B cell (primary cell): ENCODE data around the gene SAMD4B. TPM values are rescaled to one million over a fixed set of nuclear protein-coding genes. Genes with fewer than 3 reads are reported as not detected.

Experiments
- ATAC-seq: fragments of 200-7000 bp; cut with Tn5 transposase; one replicate; pipeline ENCODE4 v1.10.0; 2021; ENCODE audit warnings: low read depth, mild to moderate bottlenecking, moderate number of reproducible peaks, moderate library complexity
- CTCF ChIA-PET: fragments of 350-600 bp; sonication (Branson Sonifier 250); formaldehyde crosslinking; loops from one replicate; lab custom pipeline; 2021; ENCODE audit warnings: antibody characterized with exemption, inconsistent platforms; lab: Charles Lee
- POLR2A ChIA-PET: fragments of 350-600 bp; sonication (Branson Sonifier 250); formaldehyde crosslinking; loops from one replicate; lab custom pipeline; 2021; ENCODE audit warnings: antibody characterized with exemption; lab: Charles Lee
- DNase-seq: peaks from one replicate; pipeline ENCODE4 v3.0.0; 2013
- H2AFZ ChIP-seq: 2 replicates; pipeline ENCODE4 v1.6.1; 2012; ENCODE audit warnings: mild to moderate bottlenecking, low read depth, low read length; ENCODE audit not compliant: insufficient read depth, poor library complexity, severe bottlenecking
- H3K27ac ChIP-seq, 2 donors: 1 replicate in 1 of 2; 2 replicates in 1 of 2; pipeline ENCODE4 v1.5.1; 2012 to 2013; ENCODE audit warnings: low read length in 2 of 2, mild to moderate bottlenecking in 2 of 2, moderate library complexity in 1 of 2
- H3K27me3 ChIP-seq, 4 experiments: fragments of 200-600 bp in 1 of 4; sonication (generic) in 1 of 4; replicated peaks in 1 of 4; 1 replicate in 2 of 4; 2 replicates in 2 of 4; pipeline versions ENCODE4 v1.6.1 to v1.7.0; 2013 to 2016; ENCODE audit warnings: low read length in 3 of 4, mild to moderate bottlenecking in 2 of 4, mixed read lengths in 1 of 4, moderate library complexity in 1 of 4; ENCODE audit not compliant: insufficient read depth in 4 of 4, control insufficient read depth in 3 of 4; ENCODE audit errors: control extremely low read depth in 1 of 4
- H3K36me3 ChIP-seq, 2 experiments: replicated peaks in 1 of 2; 1 replicate in 1 of 2; 2 replicates in 1 of 2; pipeline versions ENCODE4 v1.6.1 to v1.7.1; 2013; ENCODE audit warnings: low read length in 1 of 2; ENCODE audit not compliant: insufficient read depth in 2 of 2, control insufficient read depth in 1 of 2; ENCODE audit errors: control extremely low read depth in 1 of 2, extremely low read depth in 1 of 2
- H3K4me1 ChIP-seq, 2 donors: fragments of 200-600 bp in 1 of 2; sonication (generic) in 1 of 2; 1 replicate in 1 of 2; 2 replicates in 1 of 2; pipeline versions ENCODE4 v1.5.1 to v1.6.1; 2013 to 2017; ENCODE audit warnings: low read length in 2 of 2; ENCODE audit not compliant: control insufficient read depth in 2 of 2, insufficient read depth in 2 of 2
- H3K4me2 ChIP-seq: replicated peaks from 2 replicates; pipeline ENCODE3; 2012; ENCODE audit warnings: mild to moderate bottlenecking, low read depth, low read length; ENCODE audit not compliant: poor library complexity, severe bottlenecking
- H3K4me3 ChIP-seq, 5 experiments: fragments of 200-600 bp in 1 of 5; sonication (generic) in 1 of 5; 1 replicate in 3 of 5; 2 replicates in 2 of 5; pipeline versions ENCODE4 v1.5.1 to v1.7.0; 2011 to 2016; ENCODE audit warnings: low read length in 4 of 5, mild to moderate bottlenecking in 4 of 5, low read depth in 2 of 5, control low read depth in 1 of 5, moderate library complexity in 1 of 5; ENCODE audit not compliant: insufficient read depth in 1 of 5; ENCODE audit errors: control extremely low read depth in 1 of 5, extremely low read depth in 1 of 5
- H3K79me2 ChIP-seq: fragments of 200-600 bp; sonication (generic); one replicate; pipeline ENCODE4 v1.6.0; 2016; ENCODE audit warnings: low read length; ENCODE audit not compliant: control insufficient read depth, insufficient read depth
- H3K9ac ChIP-seq: fragments of 200-600 bp; sonication (generic); 2 replicates; pipeline ENCODE4 v1.6.1; 2017; ENCODE audit warnings: mild to moderate bottlenecking, low read length, moderate library complexity
- H3K9me3 ChIP-seq, 3 donors: one replicate each; pipeline versions ENCODE4 v1.6.1 to v1.7.1; 2013; ENCODE audit warnings: low read length in 2 of 3; ENCODE audit not compliant: control insufficient read depth in 2 of 3, insufficient read depth in 1 of 3; ENCODE audit errors: control extremely low read depth in 1 of 3
- H4K20me1 ChIP-seq: 2 replicates; pipeline ENCODE4 v1.6.0; 2012; ENCODE audit warnings: mild to moderate bottlenecking, low read length; ENCODE audit not compliant: insufficient read depth, control insufficient read depth, poor library complexity, severe bottlenecking
- H3K27ac Mint-ChIP-seq: one replicate; pipeline ENCODE4 v1.8.0; 2021; ENCODE audit warnings: mixed read lengths
- H3K27me3 Mint-ChIP-seq: one replicate; pipeline ENCODE4 v1.8.0; 2021; ENCODE audit warnings: mixed read lengths
- H3K4me1 Mint-ChIP-seq: one replicate; pipeline ENCODE4 v1.8.0; 2021; ENCODE audit warnings: mixed read lengths
- H3K4me3 Mint-ChIP-seq: one replicate; pipeline ENCODE4 v1.8.0; 2021; ENCODE audit warnings: mixed read lengths
- H3K9me3 Mint-ChIP-seq: one replicate; pipeline ENCODE4 v1.8.0; 2022; ENCODE audit warnings: mixed read lengths; ENCODE audit not compliant: insufficient read depth
- EZH2 ChIP-seq: IDR thresholded peaks from 2 replicates; pipeline ENCODE4 v1.6.1; 2012; ENCODE audit warnings: borderline replicate concordance, low read depth, mild to moderate bottlenecking, moderate library complexity, low read length; ENCODE audit not compliant: insufficient read depth, poor library complexity, severe bottlenecking
- WGBS: methylation state at CpG from one replicate; pipeline ENCODE4 v1.1.5; 2013; ENCODE audit warnings: missing lambda C conversion rate; ENCODE audit not compliant: insufficient coverage; 5-methylcytosine and 5-hydroxymethylcytosine counted together
- intact Hi-C: fragments of 100-400 bp; cut with micrococcal nuclease; formaldehyde crosslinking; loops from one replicate; pipeline ENCODE4 v1.10.0; 2022
- polyA plus RNA-seq: library from polyadenylated mRNA; depleted of rRNA; stranded (reverse); fragments of >200 nt; gene quantifications from 2 replicates; pipeline ENCODE4 v1.2.3, GENCODE V29; 2012
- total RNA-seq, 2 donors: library from RNA; stranded (reverse); fragments of 120-200 nt in 1 of 2; gene quantifications; 1 replicate in 1 of 2; 2 replicates in 1 of 2; pipeline versions ENCODE4 v1.2.3 to v1.2.4, GENCODE V29; 2013 to 2022
- TF ChIP-seq, protein P1 (sequence below): fragments of 200-600 bp; IDR thresholded peaks from one replicate; pipeline ENCODE4 v1.8.0; 2022; ENCODE audit warnings: antibody characterized with exemption, mild to moderate bottlenecking

Gene SAMD4B
- total and polyA plus RNA-seq, 2 donors (not counting 1 experiment from before 2014, with no cell fraction given): 87.3 to 90.0 TPM

DNA sequence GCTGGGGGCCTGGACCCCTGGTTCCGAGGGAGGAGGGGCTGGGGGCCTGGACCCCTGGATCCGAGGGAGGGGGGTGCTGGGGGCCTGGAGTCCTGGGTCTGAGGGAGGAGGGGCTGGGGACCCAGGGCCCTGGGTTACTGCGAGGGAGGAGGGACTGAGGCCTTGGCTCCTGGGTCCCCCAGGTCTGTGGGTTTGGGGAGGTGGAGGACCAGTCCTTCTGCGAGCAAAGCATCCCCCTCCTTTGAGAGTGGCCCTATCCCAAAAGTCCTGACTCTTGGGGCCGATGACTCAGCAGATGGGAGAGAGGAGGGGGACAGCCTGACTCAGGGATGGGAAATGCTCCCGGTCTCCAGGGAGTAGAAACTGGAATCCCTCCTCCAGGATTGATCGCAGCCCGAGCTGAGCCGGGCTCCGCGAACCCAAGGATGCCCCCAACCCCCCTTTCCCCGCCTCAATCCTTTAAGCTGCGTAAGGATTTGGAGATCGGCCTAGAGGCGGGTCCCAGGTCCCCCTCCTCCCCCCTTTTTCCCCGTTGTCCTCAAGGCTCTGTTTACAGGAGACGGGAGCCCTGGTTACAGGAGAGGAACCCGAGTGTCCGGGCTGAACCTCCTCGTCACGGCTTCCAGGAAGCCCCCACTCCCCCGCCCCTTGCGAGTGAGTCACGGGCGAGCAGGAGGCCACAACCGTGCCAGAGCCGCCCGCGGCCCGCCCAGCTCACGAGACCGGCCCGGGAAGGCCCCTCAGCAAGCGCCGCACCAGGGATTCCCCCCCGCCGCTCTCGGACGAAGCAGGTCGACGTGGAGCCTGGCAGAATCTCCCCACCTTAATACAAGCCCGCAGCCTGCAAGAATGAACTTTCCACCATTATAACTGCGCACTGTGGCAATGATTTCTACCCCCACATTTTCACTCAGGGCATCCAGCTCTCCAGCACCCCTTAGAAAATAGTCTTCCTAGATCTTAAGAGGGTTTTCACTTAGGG is 61.4 kb downstream of the SAMD4B start:
- peak overlapping the region; percentile 100 for H3K27ac ChIP-seq
- Mint-ChIP-seq H3K9me3 (no peaks in the 10 kb centered on the region), H3K27ac (peak overlapping the region; percentile 96), H3K27me3 (no peaks in the 10 kb centered on the region), H3K4me3 (peak overlapping the region; percentile 94), H3K4me1 (peaks cover 71% of the 10 kb centered on the region)
- ChIA-PET CTCF (interaction anchor here (1.2 to 2.0 kb wide), 3 partner anchors 8 to 13 kb away, joined by 3 to 5 read pairs (median 5); partner anchors contain the start of genes MED29, PAF1 and PLEKHG2), POLR2A (interaction anchor here (0.5 to 8.8 kb wide), 17 partner anchors 8 to 1193 kb away, joined by 3 to 74 read pairs (median 4); partner anchors contain the start of genes EIF3K, MED29, PAF1 and PLEKHG2)
- no peaks in the 10 kb centered on the region for H3K27me3 ChIP-seq
- H4K20me1 ChIP-seq: peaks cover 20% of the 10 kb centered on the region
- H3K9me3 ChIP-seq: peaks cover 0 to 11% (median 0%) of the 10 kb centered on the region in 3 donors
- no peak overlapping the region for H2AFZ ChIP-seq
- H3K4me2 ChIP-seq: peak overlapping the region; percentile 100
- H3K36me3 ChIP-seq: peaks cover 0 to 16% of the 10 kb centered on the region in 2 experiments
- DNase-seq (peak; percentile 98), ATAC-seq (peak; percentile 34)
- peaks cover 67% of the 10 kb centered on the region for H3K79me2 ChIP-seq
- no peak for TF ChIP-seq EZH2
- TF ChIP-seq, protein P1, sequence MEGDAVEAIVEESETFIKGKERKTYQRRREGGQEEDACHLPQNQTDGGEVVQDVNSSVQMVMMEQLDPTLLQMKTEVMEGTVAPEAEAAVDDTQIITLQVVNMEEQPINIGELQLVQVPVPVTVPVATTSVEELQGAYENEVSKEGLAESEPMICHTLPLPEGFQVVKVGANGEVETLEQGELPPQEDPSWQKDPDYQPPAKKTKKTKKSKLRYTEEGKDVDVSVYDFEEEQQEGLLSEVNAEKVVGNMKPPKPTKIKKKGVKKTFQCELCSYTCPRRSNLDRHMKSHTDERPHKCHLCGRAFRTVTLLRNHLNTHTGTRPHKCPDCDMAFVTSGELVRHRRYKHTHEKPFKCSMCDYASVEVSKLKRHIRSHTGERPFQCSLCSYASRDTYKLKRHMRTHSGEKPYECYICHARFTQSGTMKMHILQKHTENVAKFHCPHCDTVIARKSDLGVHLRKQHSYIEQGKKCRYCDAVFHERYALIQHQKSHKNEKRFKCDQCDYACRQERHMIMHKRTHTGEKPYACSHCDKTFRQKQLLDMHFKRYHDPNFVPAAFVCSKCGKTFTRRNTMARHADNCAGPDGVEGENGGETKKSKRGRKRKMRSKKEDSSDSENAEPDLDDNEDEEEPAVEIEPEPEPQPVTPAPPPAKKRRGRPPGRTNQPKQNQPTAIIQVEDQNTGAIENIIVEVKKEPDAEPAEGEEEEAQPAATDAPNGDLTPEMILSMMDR: no peak
- H3K4me1 ChIP-seq: peaks cover 59 to 78% of the 10 kb centered on the region in 2 donors
- H3K9ac ChIP-seq: peak overlapping the region; percentile 98
- peak overlapping the region; percentile 63 to 91 (median 76) for H3K4me3 ChIP-seq
- intact Hi-C loops: loop anchor here (10.0 kb wide), 1 partner anchor 539 kb away; no protein-coding TSS in a partner anchor
- WGBS: under 1% methylated on average over 38 of the region's 43 CpGs
